ENCODE data around the gene RESP18.
"Not testable (repeated sequence)": the region's sequence is repeated elsewhere in the genome, so short reads cannot be mapped to it uniquely, and the experiment has no call there.

DNA sequence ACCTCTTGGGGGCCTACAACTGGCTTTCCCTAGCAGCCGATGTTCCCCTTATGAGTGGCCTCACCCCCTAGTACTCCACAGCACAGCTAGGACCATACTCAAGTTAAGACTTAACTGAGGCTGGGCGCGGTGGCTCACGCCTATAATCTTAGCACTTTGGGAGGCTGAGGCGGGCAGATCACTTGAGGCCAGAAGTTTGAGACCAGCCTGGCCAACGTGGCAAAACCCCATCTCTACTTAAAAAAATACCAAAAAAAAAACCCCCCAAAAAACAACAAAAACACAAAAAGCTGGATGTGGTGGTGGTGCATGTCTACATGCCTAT is 45.5 kb downstream of the RESP18 start:
- TF ChIP-seq, protein P1, sequence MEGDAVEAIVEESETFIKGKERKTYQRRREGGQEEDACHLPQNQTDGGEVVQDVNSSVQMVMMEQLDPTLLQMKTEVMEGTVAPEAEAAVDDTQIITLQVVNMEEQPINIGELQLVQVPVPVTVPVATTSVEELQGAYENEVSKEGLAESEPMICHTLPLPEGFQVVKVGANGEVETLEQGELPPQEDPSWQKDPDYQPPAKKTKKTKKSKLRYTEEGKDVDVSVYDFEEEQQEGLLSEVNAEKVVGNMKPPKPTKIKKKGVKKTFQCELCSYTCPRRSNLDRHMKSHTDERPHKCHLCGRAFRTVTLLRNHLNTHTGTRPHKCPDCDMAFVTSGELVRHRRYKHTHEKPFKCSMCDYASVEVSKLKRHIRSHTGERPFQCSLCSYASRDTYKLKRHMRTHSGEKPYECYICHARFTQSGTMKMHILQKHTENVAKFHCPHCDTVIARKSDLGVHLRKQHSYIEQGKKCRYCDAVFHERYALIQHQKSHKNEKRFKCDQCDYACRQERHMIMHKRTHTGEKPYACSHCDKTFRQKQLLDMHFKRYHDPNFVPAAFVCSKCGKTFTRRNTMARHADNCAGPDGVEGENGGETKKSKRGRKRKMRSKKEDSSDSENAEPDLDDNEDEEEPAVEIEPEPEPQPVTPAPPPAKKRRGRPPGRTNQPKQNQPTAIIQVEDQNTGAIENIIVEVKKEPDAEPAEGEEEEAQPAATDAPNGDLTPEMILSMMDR (IDR thresholded peaks at IDR 0.05; ENCODE audit: low read length), result not testable (repeated sequence)
- not testable (repeated sequence) for TF ChIP-seq EZH2 (optimal IDR thresholded peaks at IDR 0.05; ENCODE audit: low read depth, low read length)

Data from MM.1S (cell line).